B cell (primary cell): ENCODE measurements around the gene MYRIP. TPM values are rescaled to one million over a fixed set of nuclear protein-coding genes. Genes with fewer than 3 reads are reported as not detected.

Experiments
- ATAC-seq: fragments of 200-7000 bp; cut with Tn5 transposase; one replicate; pipeline ENCODE4 v1.10.0; 2021; ENCODE audit warnings: low read depth, mild to moderate bottlenecking, moderate number of reproducible peaks, moderate library complexity
- CTCF ChIA-PET: fragments of 350-600 bp; sonication (Branson Sonifier 250); formaldehyde crosslinking; loops from one replicate; lab custom pipeline; 2021; ENCODE audit warnings: antibody characterized with exemption, inconsistent platforms; lab: Charles Lee
- POLR2A ChIA-PET: fragments of 350-600 bp; sonication (Branson Sonifier 250); formaldehyde crosslinking; loops from one replicate; lab custom pipeline; 2021; ENCODE audit warnings: antibody characterized with exemption; lab: Charles Lee
- DNase-seq: peaks from one replicate; pipeline ENCODE4 v3.0.0; 2013
- H2AFZ ChIP-seq: 2 replicates; pipeline ENCODE4 v1.6.1; 2012; ENCODE audit warnings: mild to moderate bottlenecking, low read depth, low read length; ENCODE audit not compliant: insufficient read depth, poor library complexity, severe bottlenecking
- H3K27ac ChIP-seq, 2 donors: 1 replicate in 1 of 2; 2 replicates in 1 of 2; pipeline ENCODE4 v1.5.1; 2012 to 2013; ENCODE audit warnings: low read length in 2 of 2, mild to moderate bottlenecking in 2 of 2, moderate library complexity in 1 of 2
- H3K27me3 ChIP-seq, 4 experiments: fragments of 200-600 bp in 1 of 4; sonication (generic) in 1 of 4; replicated peaks in 1 of 4; 1 replicate in 2 of 4; 2 replicates in 2 of 4; pipeline versions ENCODE4 v1.6.1 to v1.7.0; 2013 to 2016; ENCODE audit warnings: low read length in 3 of 4, mild to moderate bottlenecking in 2 of 4, mixed read lengths in 1 of 4, moderate library complexity in 1 of 4; ENCODE audit not compliant: insufficient read depth in 4 of 4, control insufficient read depth in 3 of 4; ENCODE audit errors: control extremely low read depth in 1 of 4
- H3K36me3 ChIP-seq, 2 experiments: replicated peaks in 1 of 2; 1 replicate in 1 of 2; 2 replicates in 1 of 2; pipeline versions ENCODE4 v1.6.1 to v1.7.1; 2013; ENCODE audit warnings: low read length in 1 of 2; ENCODE audit not compliant: insufficient read depth in 2 of 2, control insufficient read depth in 1 of 2; ENCODE audit errors: control extremely low read depth in 1 of 2, extremely low read depth in 1 of 2
- H3K4me1 ChIP-seq, 2 donors: fragments of 200-600 bp in 1 of 2; sonication (generic) in 1 of 2; 1 replicate in 1 of 2; 2 replicates in 1 of 2; pipeline versions ENCODE4 v1.5.1 to v1.6.1; 2013 to 2017; ENCODE audit warnings: low read length in 2 of 2; ENCODE audit not compliant: control insufficient read depth in 2 of 2, insufficient read depth in 2 of 2
- H3K4me2 ChIP-seq: replicated peaks from 2 replicates; pipeline ENCODE3; 2012; ENCODE audit warnings: mild to moderate bottlenecking, low read depth, low read length; ENCODE audit not compliant: poor library complexity, severe bottlenecking
- H3K4me3 ChIP-seq, 5 experiments: fragments of 200-600 bp in 1 of 5; sonication (generic) in 1 of 5; 1 replicate in 3 of 5; 2 replicates in 2 of 5; pipeline versions ENCODE4 v1.5.1 to v1.7.0; 2011 to 2016; ENCODE audit warnings: low read length in 4 of 5, mild to moderate bottlenecking in 4 of 5, low read depth in 2 of 5, control low read depth in 1 of 5, moderate library complexity in 1 of 5; ENCODE audit not compliant: insufficient read depth in 1 of 5; ENCODE audit errors: control extremely low read depth in 1 of 5, extremely low read depth in 1 of 5
- H3K79me2 ChIP-seq: fragments of 200-600 bp; sonication (generic); one replicate; pipeline ENCODE4 v1.6.0; 2016; ENCODE audit warnings: low read length; ENCODE audit not compliant: control insufficient read depth, insufficient read depth
- H3K9ac ChIP-seq: fragments of 200-600 bp; sonication (generic); 2 replicates; pipeline ENCODE4 v1.6.1; 2017; ENCODE audit warnings: mild to moderate bottlenecking, low read length, moderate library complexity
- H3K9me3 ChIP-seq, 3 donors: one replicate each; pipeline versions ENCODE4 v1.6.1 to v1.7.1; 2013; ENCODE audit warnings: low read length in 2 of 3; ENCODE audit not compliant: control insufficient read depth in 2 of 3, insufficient read depth in 1 of 3; ENCODE audit errors: control extremely low read depth in 1 of 3
- H4K20me1 ChIP-seq: 2 replicates; pipeline ENCODE4 v1.6.0; 2012; ENCODE audit warnings: mild to moderate bottlenecking, low read length; ENCODE audit not compliant: insufficient read depth, control insufficient read depth, poor library complexity, severe bottlenecking
- H3K27ac Mint-ChIP-seq: one replicate; pipeline ENCODE4 v1.8.0; 2021; ENCODE audit warnings: mixed read lengths
- H3K27me3 Mint-ChIP-seq: one replicate; pipeline ENCODE4 v1.8.0; 2021; ENCODE audit warnings: mixed read lengths
- H3K4me1 Mint-ChIP-seq: one replicate; pipeline ENCODE4 v1.8.0; 2021; ENCODE audit warnings: mixed read lengths
- H3K4me3 Mint-ChIP-seq: one replicate; pipeline ENCODE4 v1.8.0; 2021; ENCODE audit warnings: mixed read lengths
- H3K9me3 Mint-ChIP-seq: one replicate; pipeline ENCODE4 v1.8.0; 2022; ENCODE audit warnings: mixed read lengths; ENCODE audit not compliant: insufficient read depth
- CTCF ChIP-seq: fragments of 200-600 bp; IDR thresholded peaks from one replicate; pipeline ENCODE4 v1.8.0; 2022; ENCODE audit warnings: antibody characterized with exemption, mild to moderate bottlenecking
- EZH2 ChIP-seq: IDR thresholded peaks from 2 replicates; pipeline ENCODE4 v1.6.1; 2012; ENCODE audit warnings: borderline replicate concordance, low read depth, mild to moderate bottlenecking, moderate library complexity, low read length; ENCODE audit not compliant: insufficient read depth, poor library complexity, severe bottlenecking
- WGBS: methylation state at CpG from one replicate; pipeline ENCODE4 v1.1.5; 2013; ENCODE audit warnings: missing lambda C conversion rate; ENCODE audit not compliant: insufficient coverage; 5-methylcytosine and 5-hydroxymethylcytosine counted together
- intact Hi-C: fragments of 100-400 bp; cut with micrococcal nuclease; formaldehyde crosslinking; loops from one replicate; pipeline ENCODE4 v1.10.0; 2022
- polyA plus RNA-seq: library from polyadenylated mRNA; depleted of rRNA; stranded (reverse); fragments of >200 nt; gene quantifications from 2 replicates; pipeline ENCODE4 v1.2.3, GENCODE V29; 2012
- total RNA-seq, 2 donors: library from RNA; stranded (reverse); fragments of 120-200 nt in 1 of 2; gene quantifications; 1 replicate in 1 of 2; 2 replicates in 1 of 2; pipeline versions ENCODE4 v1.2.3 to v1.2.4, GENCODE V29; 2013 to 2022

Gene MYRIP
- total and polyA plus RNA-seq, 2 donors (not counting 1 experiment from before 2014, with no cell fraction given) = 0.03 to 0.10 TPM

GRCh38 chr3:40169983-40170382, 360.6 kb downstream of the MYRIP start:
- intact Hi-C loops = no loop called here
- DNase-seq (no peak), ATAC-seq (no peak)
- TF ChIP-seq EZH2 = no peak
- no peak for TF ChIP-seq CTCF
- ChIA-PET CTCF (no interaction called here), POLR2A (no interaction called here)
- Histone ChIP-seq H3K4me1 (peaks cover 0 to 9% of the 10 kb centered on the region in 2 donors), H2AFZ (peak overlapping the region; percentile 42), H3K9me3 (no peaks in the 10 kb centered on the region), H3K27ac (no peak overlapping the region), H4K20me1 (no peaks in the 10 kb centered on the region), H3K27me3 (no peaks in the 10 kb centered on the region), H3K79me2 (no peaks in the 10 kb centered on the region), H3K36me3 (no peaks in the 10 kb centered on the region), H3K4me2 (peak overlapping the region; percentile 34), H3K4me3 (peak overlapping the region in 1 of 5 experiments; percentile 5), H3K9ac (peak overlapping the region; percentile 42)
- Mint-ChIP-seq H3K4me1 (peaks cover 11% of the 10 kb centered on the region), H3K27ac (no peak overlapping the region), H3K27me3 (no peaks in the 10 kb centered on the region), H3K4me3 (peak overlapping the region; percentile 58), H3K9me3 (no peaks in the 10 kb centered on the region)
- 93% methylated on average over 3 of the region's 5 CpGs for WGBS

- POLR2A ChIA-PET = no interaction called here
- CTCF ChIA-PET = no interaction called here
Observed at GRCh38 chr3:40170395-40170794, 361.0 kb downstream of the MYRIP start.

More at GRCh38 chr3:40170395-40170794, 361.0 kb downstream of the MYRIP start:
- ATAC-seq (no peak), DNase-seq (no peak)
- intact Hi-C loops = no loop called here
- Histone ChIP-seq H3K4me1 (peaks cover 0 to 9% of the 10 kb centered on the region in 2 donors), H2AFZ (peak overlapping the region; percentile 42), H3K27me3 (no peaks in the 10 kb centered on the region), H3K9me3 (no peaks in the 10 kb centered on the region), H3K4me2 (peak overlapping the region; percentile 34), H3K9ac (peak overlapping the region; percentile 42), H4K20me1 (no peaks in the 10 kb centered on the region), H3K4me3 (peak overlapping the region in 1 of 5 experiments; percentile 5), H3K27ac (no peak overlapping the region), H3K36me3 (no peaks in the 10 kb centered on the region), H3K79me2 (no peaks in the 10 kb centered on the region)
- TF ChIP-seq EZH2 (no peak), CTCF (no peak)
- Mint-ChIP-seq H3K9me3 (no peaks in the 10 kb centered on the region), H3K4me3 (peak overlapping the region; percentile 58), H3K4me1 (peaks cover 11% of the 10 kb centered on the region), H3K27ac (no peak overlapping the region), H3K27me3 (no peaks in the 10 kb centered on the region)
- WGBS = 67% methylated on average over 1 of the region's 1 CpG
